ENCODE results near the gene NMT2.
A peak's percentile ranks its signal among the peaks of the same experiment; 100 is the strongest.

The NMT2 gene

GRCh38 chr10:15136129-15137035 is 32.1 kb downstream of the NMT2 start:
- Histone ChIP-seq H3K4me1 (ENCODE audit: control insufficient read depth in 2 of 2, insufficient read depth in 1 of 2, low read depth in 1 of 2, low read length in 2 of 2) (peaks cover 4 to 8% of the 10 kb centered on the region in 2 donors), H3K18ac (ENCODE audit: low read length) (no peak overlapping the region)

GRCh38 chr10:15131330-15131729 is 37.2 kb downstream of the NMT2 start:
- no peaks in the 10 kb centered on the region for H3K79me1 ChIP-seq (ENCODE audit: low read depth, low read length)
- no peak overlapping the region for H3K23ac ChIP-seq (ENCODE audit: low read depth, low read length, poor library complexity)
- no peaks in the 10 kb centered on the region for H3K4me1 ChIP-seq (ENCODE audit: control insufficient read depth in 2 of 2, insufficient read depth in 1 of 2, low read depth in 1 of 2, low read length in 2 of 2)
- no CpG with 5 or more reads among the region's 5 CpGs for WGBS, 2 donors (ENCODE audit: extremely low coverage in 2 of 2, insufficient read length in 2 of 2, insufficient replicate concordance in 1 of 2)
- peaks cover 0 to 3% of the 10 kb centered on the region in 2 donors for H3K9me3 ChIP-seq (replicated peaks in 1 of 2; ENCODE audit: control insufficient read depth in 2 of 2, insufficient read depth in 1 of 2, low read depth in 1 of 2, low read length in 2 of 2)
- H3K27ac ChIP-seq (replicated peaks; ENCODE audit: low read length), result no peak overlapping the region
- no peak overlapping the region for H2BK15ac ChIP-seq (ENCODE audit: low read length)
- H2AFZ ChIP-seq (ENCODE audit: low read length), result no peak overlapping the region
- H3K36me3 ChIP-seq (replicated peaks in 1 of 2; ENCODE audit: control insufficient read depth in 2 of 2, insufficient read depth in 2 of 2, low read length in 2 of 2), result peaks cover 24 to 85% of the 10 kb centered on the region in 2 donors
- H2AK5ac ChIP-seq (ENCODE audit: low read depth, low read length), result no peak overlapping the region
- no peak overlapping the region for H3K4ac ChIP-seq (ENCODE audit: low read length)
- no peak overlapping the region for H4K8ac ChIP-seq (ENCODE audit: low read depth, low read length)
- H2BK5ac ChIP-seq (ENCODE audit: low read length), result no peak overlapping the region
- H3K14ac ChIP-seq (ENCODE audit: low read length), result no peak overlapping the region
- H3K4me2 ChIP-seq (ENCODE audit: insufficient read depth, low read length, poor library complexity, severe bottlenecking), result no peak overlapping the region
- no peak overlapping the region for H2BK120ac ChIP-seq (ENCODE audit: low read depth, low read length)
- H3K4me3 ChIP-seq (ENCODE audit: low read length in 2 of 2), result no peak overlapping the region
- no peak for DNase-seq (ENCODE audit: low spot score)
- no peak overlapping the region for H2BK12ac ChIP-seq (ENCODE audit: low read length)
- H3K9ac ChIP-seq (ENCODE audit: low read depth, low read length, poor library complexity), result no peak overlapping the region
- no peak overlapping the region for H4K91ac ChIP-seq (ENCODE audit: low read depth, low read length, poor library complexity)
- H3K18ac ChIP-seq (ENCODE audit: low read length), result no peak overlapping the region
- no peaks in the 10 kb centered on the region for H3K27me3 ChIP-seq (ENCODE audit: control insufficient read depth in 3 of 3, insufficient read depth in 3 of 3, low read depth in 1 of 3, low read length in 3 of 3)

More at GRCh38 chr10:15136129-15137035, 32.1 kb downstream of the NMT2 start:
- DNase-seq (ENCODE audit: low spot score), result no peak
- Histone ChIP-seq H3K27me3 (ENCODE audit: control insufficient read depth in 3 of 3, insufficient read depth in 3 of 3, low read depth in 1 of 3, low read length in 3 of 3) (no peaks in the 10 kb centered on the region), H3K4me2 (ENCODE audit: insufficient read depth, low read length, poor library complexity, severe bottlenecking) (no peak overlapping the region), H3K23ac (ENCODE audit: low read depth, low read length, poor library complexity) (no peak overlapping the region), H3K4me3 (ENCODE audit: low read length in 2 of 2) (no peak overlapping the region), H4K91ac (ENCODE audit: low read depth, low read length, poor library complexity) (no peak overlapping the region), H4K8ac (ENCODE audit: low read depth, low read length) (no peak overlapping the region), H2BK15ac (ENCODE audit: low read length) (no peak overlapping the region), H3K9ac (ENCODE audit: low read depth, low read length, poor library complexity) (no peak overlapping the region), H2AK5ac (ENCODE audit: low read depth, low read length) (no peak overlapping the region), H3K27ac (replicated peaks; ENCODE audit: low read length) (no peak overlapping the region), H2BK12ac (ENCODE audit: low read length) (no peak overlapping the region), H3K79me1 (ENCODE audit: low read depth, low read length) (no peaks in the 10 kb centered on the region), H3K9me3 (replicated peaks in 1 of 2; ENCODE audit: control insufficient read depth in 2 of 2, insufficient read depth in 1 of 2, low read depth in 1 of 2, low read length in 2 of 2) (no peaks in the 10 kb centered on the region), H3K4ac (ENCODE audit: low read length) (no peak overlapping the region), H2AFZ (ENCODE audit: low read length) (no peak overlapping the region), H2BK120ac (ENCODE audit: low read depth, low read length) (no peak overlapping the region), H2BK5ac (ENCODE audit: low read length) (no peak overlapping the region), H3K14ac (ENCODE audit: low read length) (no peak overlapping the region), H3K36me3 (replicated peaks in 1 of 2; ENCODE audit: control insufficient read depth in 2 of 2, insufficient read depth in 2 of 2, low read length in 2 of 2) (peaks cover 20 to 77% of the 10 kb centered on the region in 2 donors)
- WGBS, 2 donors (ENCODE audit: extremely low coverage in 2 of 2, insufficient read length in 2 of 2, insufficient replicate concordance in 1 of 2), result no CpG with 5 or more reads among the region's 11 CpGs

GRCh38 chr10:15124908-15125307 is 43.6 kb downstream of the NMT2 start:
- H3K23ac ChIP-seq (ENCODE audit: low read depth, low read length, poor library complexity), result no peak overlapping the region
- no peak overlapping the region for H3K4ac ChIP-seq (ENCODE audit: low read length)
- H3K36me3 ChIP-seq (replicated peaks in 1 of 2; ENCODE audit: control insufficient read depth in 2 of 2, insufficient read depth in 2 of 2, low read length in 2 of 2), result peaks cover 8 to 71% of the 10 kb centered on the region in 2 donors
- H3K4me3 ChIP-seq (ENCODE audit: low read length in 2 of 2), result peak overlapping the region in 1 of 2 donors; percentile 67
- no peak overlapping the region for H2AK5ac ChIP-seq (ENCODE audit: low read depth, low read length)
- H4K8ac ChIP-seq (ENCODE audit: low read depth, low read length), result no peak overlapping the region
- no peak overlapping the region for H2BK12ac ChIP-seq (ENCODE audit: low read length)
- H3K27me3 ChIP-seq (ENCODE audit: control insufficient read depth in 3 of 3, insufficient read depth in 3 of 3, low read depth in 1 of 3, low read length in 3 of 3), result no peaks in the 10 kb centered on the region
- H3K14ac ChIP-seq (ENCODE audit: low read length), result no peak overlapping the region
- H3K79me1 ChIP-seq (ENCODE audit: low read depth, low read length), result no peaks in the 10 kb centered on the region
- no peak overlapping the region for H3K18ac ChIP-seq (ENCODE audit: low read length)
- no peak overlapping the region for H3K9ac ChIP-seq (ENCODE audit: low read depth, low read length, poor library complexity)
- no peaks in the 10 kb centered on the region for H3K4me1 ChIP-seq (ENCODE audit: control insufficient read depth in 2 of 2, insufficient read depth in 1 of 2, low read depth in 1 of 2, low read length in 2 of 2)
- H2AFZ ChIP-seq (ENCODE audit: low read length), result no peak overlapping the region
- H2BK5ac ChIP-seq (ENCODE audit: low read length), result no peak overlapping the region
- no peak overlapping the region for H2BK120ac ChIP-seq (ENCODE audit: low read depth, low read length)
- H3K9me3 ChIP-seq (replicated peaks in 1 of 2; ENCODE audit: control insufficient read depth in 2 of 2, insufficient read depth in 1 of 2, low read depth in 1 of 2, low read length in 2 of 2), result peaks cover 0 to 4% of the 10 kb centered on the region in 2 donors
- no peak overlapping the region for H2BK15ac ChIP-seq (ENCODE audit: low read length)
- no CpG with 5 or more reads among the region's 3 CpGs for WGBS, 2 donors (ENCODE audit: extremely low coverage in 2 of 2, insufficient read length in 2 of 2, insufficient replicate concordance in 1 of 2)
- H3K4me2 ChIP-seq (ENCODE audit: insufficient read depth, low read length, poor library complexity, severe bottlenecking), result no peak overlapping the region
- H4K91ac ChIP-seq (ENCODE audit: low read depth, low read length, poor library complexity), result no peak overlapping the region
- DNase-seq (ENCODE audit: low spot score), result no peak
- H3K27ac ChIP-seq (replicated peaks; ENCODE audit: low read length), result no peak overlapping the region

- Histone ChIP-seq H3K4me1 (ENCODE audit: control insufficient read depth in 2 of 2, insufficient read depth in 1 of 2, low read depth in 1 of 2, low read length in 2 of 2) (no peaks in the 10 kb centered on the region), H3K27ac (replicated peaks; ENCODE audit: low read length) (no peak overlapping the region), H3K79me1 (ENCODE audit: low read depth, low read length) (no peaks in the 10 kb centered on the region), H4K8ac (ENCODE audit: low read depth, low read length) (no peak overlapping the region), H3K4me3 (ENCODE audit: low read length in 2 of 2) (no peak overlapping the region), H2BK12ac (ENCODE audit: low read length) (no peak overlapping the region), H2BK5ac (ENCODE audit: low read length) (no peak overlapping the region), H3K4me2 (ENCODE audit: insufficient read depth, low read length, poor library complexity, severe bottlenecking) (no peak overlapping the region), H4K91ac (ENCODE audit: low read depth, low read length, poor library complexity) (no peak overlapping the region), H2AK5ac (ENCODE audit: low read depth, low read length) (no peak overlapping the region), H3K18ac (ENCODE audit: low read length) (no peak overlapping the region), H2BK15ac (ENCODE audit: low read length) (no peak overlapping the region), H3K4ac (ENCODE audit: low read length) (no peak overlapping the region), H3K23ac (ENCODE audit: low read depth, low read length, poor library complexity) (no peak overlapping the region), H2BK120ac (ENCODE audit: low read depth, low read length) (no peak overlapping the region), H3K27me3 (ENCODE audit: control insufficient read depth in 3 of 3, insufficient read depth in 3 of 3, low read depth in 1 of 3, low read length in 3 of 3) (no peaks in the 10 kb centered on the region), H3K9me3 (replicated peaks in 1 of 2; ENCODE audit: control insufficient read depth in 2 of 2, insufficient read depth in 1 of 2, low read depth in 1 of 2, low read length in 2 of 2) (peaks cover 0 to 4% of the 10 kb centered on the region in 2 donors), H3K36me3 (replicated peaks in 1 of 2; ENCODE audit: control insufficient read depth in 2 of 2, insufficient read depth in 2 of 2, low read length in 2 of 2) (peaks cover 14 to 71% of the 10 kb centered on the region in 2 donors), H2AFZ (ENCODE audit: low read length) (no peak overlapping the region), H3K9ac (ENCODE audit: low read depth, low read length, poor library complexity) (no peak overlapping the region), H3K14ac (ENCODE audit: low read length) (no peak overlapping the region)
- no CpG with 5 or more reads among the region's 9 CpGs for WGBS, 2 donors (ENCODE audit: extremely low coverage in 2 of 2, insufficient read length in 2 of 2, insufficient replicate concordance in 1 of 2)
- DNase-seq (ENCODE audit: low spot score), result no peak
These were observed 44.3 kb downstream of the NMT2 start for GRCh38 chr10:15124190-15124589.

Data from neuronal stem cell (in vitro differentiated cells).